Upper lobe of left lung (tissue), 6 donors: ENCODE results near the gene NELFE. TPM values are rescaled to one million over a fixed set of nuclear protein-coding genes. Genes with fewer than 3 reads are reported as not detected.
A peak's percentile ranks its signal among the peaks of the same experiment; 100 is the strongest.
"Not testable (repeated sequence)": the region's sequence is repeated elsewhere in the genome, so short reads cannot be mapped to it uniquely, and the experiment has no call there.

Source experiments
- ATAC-seq, 2 donors: fragments of 200-7000 bp; cut with Tn5 transposase; one replicate each; pipeline ENCODE4 v1.9.1; 2022; ENCODE audit warnings: mild to moderate bottlenecking in 2 of 2, moderate library complexity in 2 of 2; ENCODE audit not compliant: low FRiP score in 2 of 2
- DNase-seq, 2 donors: peaks; one replicate each; pipeline ENCODE4 v3.0.0-alpha.2; 2019 to 2020
- H3K27ac ChIP-seq, 4 donors: fragments of 200-600 bp; sonication (generic); one replicate each; pipeline ENCODE4 v1.5.1; 2016 to 2019
- H3K27me3 ChIP-seq, 4 donors: fragments of 200-600 bp; sonication (generic); one replicate each; pipeline ENCODE4 v1.5.1; 2017 to 2019
- H3K36me3 ChIP-seq, 4 donors: fragments of 200-600 bp; sonication (generic); one replicate each; pipeline ENCODE4 v1.5.1; 2016 to 2019
- H3K4me1 ChIP-seq, 4 donors: fragments of 200-600 bp; sonication (generic); one replicate each; pipeline ENCODE4 v1.5.1; 2018 to 2019
- H3K4me3 ChIP-seq, 4 donors: fragments of 200-600 bp; sonication (generic); one replicate each; pipeline ENCODE4 v1.5.1; 2017 to 2019; ENCODE audit warnings: mild to moderate bottlenecking in 2 of 4, moderate library complexity in 1 of 4
- H3K9me3 ChIP-seq, 4 donors: fragments of 200-600 bp; sonication (generic); one replicate each; pipeline ENCODE4 v1.5.1; 2018 to 2019
- EP300 ChIP-seq, 4 donors: sonication (generic); formaldehyde crosslinking; IDR thresholded peaks; one replicate each; pipeline ENCODE4 v1.5.1; 2017; ENCODE audit warnings: antibody characterized with exemption in 4 of 4, control low read depth in 2 of 4
- POLR2A ChIP-seq, 4 donors: fragments of 450-650 bp; IDR thresholded peaks; one replicate each; pipeline ENCODE4 v1.5.1; 2016 to 2017; ENCODE audit warnings: antibody characterized with exemption in 4 of 4, mild to moderate bottlenecking in 2 of 4
- POLR2AphosphoS5 ChIP-seq, 2 donors: sonication (generic); formaldehyde crosslinking; IDR thresholded peaks; one replicate each; pipeline ENCODE4 v1.5.1; 2017; ENCODE audit warnings: antibody characterized with exemption in 2 of 2
- WGBS, 2 donors: methylation state at CpG; one replicate each; pipeline ENCODE4 v1.1.5; 2017 to 2018; 5-methylcytosine and 5-hydroxymethylcytosine counted together
- total RNA-seq, 6 donors: library from RNA; depleted of rRNA in 4 of 6; stranded (reverse); fragments of >200 nt in 4 of 6; gene quantifications; one replicate each; pipeline versions ENCODE4 v1.1.0 to v1.2.1, GENCODE V29; 2016 to 2021
- TF ChIP-seq, protein P1 (sequence below), 6 experiments: fragments of 450-650 bp in 4 of 6; fragments of 200-600 bp in 2 of 6; sonication (generic) in 2 of 6; IDR thresholded peaks; one replicate each; pipeline ENCODE4 v1.5.1; 2016 to 2019; ENCODE audit warnings: antibody characterized with exemption in 6 of 6
- donor health status: DM: no; HTN: no; CAD: no; lungs with moderate emphysema.
- donor health status: DM: no; HTN: yes; CAD: no; lungs with severe emphysema.

Gene NELFE
- total RNA-seq, 6 donors from 2014 or later, result 42.8 to 84.2 (median 63.0) TPM

DNA sequence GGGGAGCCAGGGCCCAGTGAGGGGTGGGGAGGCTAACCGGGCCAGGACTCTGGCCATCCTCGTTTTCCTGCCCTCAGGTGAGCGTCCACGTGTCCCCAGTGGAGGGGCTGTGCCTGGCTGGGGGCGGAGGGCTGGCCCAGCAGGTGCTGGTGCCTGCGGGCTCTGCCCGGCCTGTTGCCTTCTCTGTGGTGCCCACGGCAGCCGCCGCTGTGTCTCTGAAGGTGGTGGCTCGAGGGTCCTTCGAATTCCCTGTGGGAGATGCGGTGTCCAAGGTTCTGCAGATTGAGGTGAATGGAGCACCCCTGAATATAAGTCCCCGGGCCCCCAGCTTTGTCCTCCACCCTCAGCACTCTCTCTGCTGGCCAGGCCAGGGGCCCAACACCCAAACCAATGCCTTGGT lies 35.6 kb upstream of the NELFE start:
- H3K4me1 ChIP-seq, H3K4me3 ChIP-seq, H3K27me3 ChIP-seq, H3K27ac ChIP-seq, H3K36me3 ChIP-seq, H3K9me3 ChIP-seq: not testable (repeated sequence)
- DNase-seq (peak in 1 of 2 donors; percentile 73), ATAC-seq (peak in 1 of 2 donors; percentile 7)
- WGBS, 2 donors, result no CpG with 5 or more reads among the region's 14 CpGs

DNA sequence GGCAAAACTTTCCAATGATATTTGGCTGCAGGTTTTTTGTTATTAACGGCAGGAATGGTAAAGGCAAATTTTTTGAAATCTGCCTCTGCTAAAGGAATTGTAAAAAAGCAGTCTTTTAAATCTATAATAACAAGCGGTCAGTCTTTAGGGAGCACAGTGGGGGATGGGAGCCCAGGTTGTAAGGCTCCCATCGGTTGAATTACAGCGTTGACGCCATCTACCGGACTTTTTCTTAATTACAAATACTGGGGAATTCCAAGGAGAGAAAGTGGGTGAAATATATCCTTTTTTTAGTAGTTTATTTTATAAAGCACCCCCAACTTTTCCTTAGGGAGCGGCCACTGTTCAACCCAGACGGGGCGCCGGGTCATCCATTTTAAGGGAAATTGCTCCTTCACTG lies 30.6 kb upstream of the NELFE start:
- H3K27me3 ChIP-seq, H3K9me3 ChIP-seq, DNase-seq, H3K4me1 ChIP-seq, H3K27ac ChIP-seq, ATAC-seq, H3K36me3 ChIP-seq, H3K4me3 ChIP-seq: not testable (repeated sequence)
- WGBS, 2 donors, result no CpG with 5 or more reads among the region's 10 CpGs

DNA sequence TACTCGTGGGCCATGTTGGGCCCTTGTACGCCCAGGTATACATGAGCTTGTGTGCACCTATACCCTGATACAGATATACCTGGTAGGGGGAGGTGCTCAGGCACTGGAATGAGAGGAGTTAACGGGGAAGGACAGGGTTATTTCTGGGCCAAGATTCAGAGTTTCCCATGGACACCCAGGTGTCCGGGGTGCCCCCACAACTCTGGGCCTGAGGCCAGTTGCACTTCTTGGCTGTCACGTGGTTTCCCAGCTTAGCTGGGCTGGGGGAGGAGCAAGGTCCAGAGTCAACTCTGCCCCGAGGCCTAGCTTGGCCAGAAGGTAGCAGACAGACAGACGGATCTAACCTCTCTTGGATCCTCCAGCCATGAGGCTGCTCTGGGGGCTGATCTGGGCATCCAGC lies 23.0 kb upstream of the NELFE start, which contains the start of gene C4A:
TSS of gene C4A (plus strand) at position 314 of the 400 bp plus-strand sequence. CDS start at position 365, 51 bp downstream.
- not testable (repeated sequence) for H3K27me3 ChIP-seq, H3K9me3 ChIP-seq, H3K27ac ChIP-seq, H3K4me3 ChIP-seq, DNase-seq, H3K4me1 ChIP-seq
- peaks cover 7 to 13% (median 10%) of the 10 kb centered on the region in 4 donors for H3K36me3 ChIP-seq
- no CpG with 5 or more reads among the region's 7 CpGs for WGBS, 2 donors
- peak; percentile 45 to 63 for ATAC-seq

DNA sequence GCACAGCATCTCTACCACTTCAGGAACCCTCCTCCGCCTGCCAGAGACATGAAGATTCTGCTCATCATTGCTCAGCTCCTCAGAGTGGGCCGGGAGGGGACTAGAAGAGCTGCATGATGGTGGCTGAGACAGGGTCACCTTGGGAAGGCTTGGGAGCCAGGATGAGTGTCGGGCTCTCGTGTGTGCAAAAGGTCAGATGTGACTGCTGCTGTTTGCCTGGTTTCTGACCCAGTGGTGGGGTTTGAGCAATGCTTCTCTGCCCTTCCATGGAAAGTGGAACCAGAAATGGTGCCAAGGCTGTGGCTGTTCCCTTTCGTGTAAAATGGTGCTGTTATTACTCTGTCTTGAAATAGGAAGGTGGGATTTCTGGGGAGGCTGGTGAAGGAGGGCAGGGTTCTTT lies 22.2 kb upstream of the NELFE start:
- not testable (repeated sequence) for H3K9me3 ChIP-seq, H3K4me3 ChIP-seq, H3K27me3 ChIP-seq, ATAC-seq, H3K27ac ChIP-seq, H3K4me1 ChIP-seq, DNase-seq
- WGBS, 2 donors, result no CpG with 5 or more reads among the region's 5 CpGs
- peaks cover 7 to 13% (median 10%) of the 10 kb centered on the region in 4 donors for H3K36me3 ChIP-seq

DNA sequence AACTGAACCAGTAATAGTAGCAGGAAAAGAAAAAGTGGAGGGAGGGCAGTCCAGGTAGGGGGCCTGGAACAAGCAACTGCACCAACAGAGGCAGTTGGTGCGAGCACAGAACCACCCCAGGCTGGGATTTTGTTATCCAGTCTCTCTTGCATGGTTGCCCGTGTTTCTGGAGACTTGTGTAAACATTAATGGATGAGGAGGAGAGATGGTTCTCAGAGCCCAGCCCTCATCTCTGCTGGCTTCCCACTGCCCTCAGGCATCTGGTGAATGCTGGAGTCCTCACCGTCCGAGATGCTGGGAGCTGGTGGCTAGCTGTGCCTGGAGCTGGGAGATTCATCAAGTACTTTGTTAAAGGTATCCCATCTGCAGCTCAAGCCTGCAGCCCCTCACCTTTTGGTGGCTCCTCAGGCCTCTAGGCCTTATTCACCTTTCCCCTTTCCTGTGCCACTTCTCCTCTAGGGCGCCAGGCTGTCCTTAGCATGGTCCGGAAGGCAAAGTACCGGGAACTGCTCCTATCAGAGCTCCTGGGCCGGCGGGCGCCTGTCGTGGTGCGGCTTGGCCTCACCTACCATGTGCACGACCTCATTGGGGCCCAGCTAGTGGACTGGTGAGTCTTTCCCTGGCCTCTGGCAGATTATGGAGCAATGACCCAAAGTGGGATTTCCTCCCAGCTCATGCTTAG lies 21.6 kb upstream of the NELFE start:
- not testable (repeated sequence) for H3K4me3 ChIP-seq, DNase-seq, ATAC-seq, H3K9me3 ChIP-seq, H3K27ac ChIP-seq, H3K27me3 ChIP-seq, H3K4me1 ChIP-seq
- H3K36me3 ChIP-seq, result peaks cover 7 to 13% (median 10%) of the 10 kb centered on the region in 4 donors
- 94 to 95% methylated on average over 9 to 13 of the region's 13 CpGs for WGBS, 2 donors

DNA sequence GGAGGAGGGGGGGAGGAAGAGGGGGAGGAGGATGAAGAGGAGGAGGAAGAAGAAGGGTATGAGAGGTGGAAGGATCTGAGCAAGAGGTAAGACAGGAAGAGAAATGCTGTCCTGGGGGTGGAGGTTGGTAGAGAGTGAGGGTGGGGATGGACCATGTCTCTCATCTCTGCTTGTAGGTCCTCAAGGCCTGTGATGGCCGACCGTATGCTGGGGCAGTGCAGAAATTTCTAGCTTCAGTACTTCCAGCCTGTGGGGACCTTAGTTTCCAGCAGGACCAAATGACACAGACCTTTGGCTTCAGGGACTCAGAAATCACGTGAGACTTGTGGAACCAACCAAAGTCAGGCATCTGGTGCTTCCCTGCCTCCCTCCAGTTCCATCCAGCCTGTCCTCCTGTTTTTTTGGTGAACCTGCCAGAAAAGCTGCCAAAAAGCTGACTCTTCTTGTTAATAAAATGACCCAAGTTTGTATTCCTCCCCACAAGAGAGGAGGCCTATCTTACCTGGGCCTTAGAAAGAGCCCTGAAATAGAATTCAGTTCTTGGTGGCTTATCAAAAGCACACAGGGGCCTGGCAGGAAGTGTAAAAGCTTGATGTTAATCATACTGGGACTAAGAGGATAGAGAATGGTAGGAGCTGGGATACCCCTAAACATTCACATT lies 20.6 kb upstream of the NELFE start:
- Histone ChIP-seq H3K9me3 (no peaks in the 10 kb centered on the region), H3K4me1 (peaks cover 0 to 3% (median 0%) of the 10 kb centered on the region in 4 donors), H3K4me3 (no peak overlapping the region), H3K27ac (no peak overlapping the region), H3K36me3 (peaks cover 7 to 13% (median 10%) of the 10 kb centered on the region in 4 donors), H3K27me3 (no peaks in the 10 kb centered on the region)
- DNase-seq (no peak), ATAC-seq (no peak)
- TF ChIP-seq POLR2A (IDR thresholded peaks at IDR 0.05) (no peak), EP300 (IDR thresholded peaks at IDR 0.05) (no peak), POLR2AphosphoS5 (IDR thresholded peaks at IDR 0.05) (no peak)
- TF ChIP-seq, protein P1, sequence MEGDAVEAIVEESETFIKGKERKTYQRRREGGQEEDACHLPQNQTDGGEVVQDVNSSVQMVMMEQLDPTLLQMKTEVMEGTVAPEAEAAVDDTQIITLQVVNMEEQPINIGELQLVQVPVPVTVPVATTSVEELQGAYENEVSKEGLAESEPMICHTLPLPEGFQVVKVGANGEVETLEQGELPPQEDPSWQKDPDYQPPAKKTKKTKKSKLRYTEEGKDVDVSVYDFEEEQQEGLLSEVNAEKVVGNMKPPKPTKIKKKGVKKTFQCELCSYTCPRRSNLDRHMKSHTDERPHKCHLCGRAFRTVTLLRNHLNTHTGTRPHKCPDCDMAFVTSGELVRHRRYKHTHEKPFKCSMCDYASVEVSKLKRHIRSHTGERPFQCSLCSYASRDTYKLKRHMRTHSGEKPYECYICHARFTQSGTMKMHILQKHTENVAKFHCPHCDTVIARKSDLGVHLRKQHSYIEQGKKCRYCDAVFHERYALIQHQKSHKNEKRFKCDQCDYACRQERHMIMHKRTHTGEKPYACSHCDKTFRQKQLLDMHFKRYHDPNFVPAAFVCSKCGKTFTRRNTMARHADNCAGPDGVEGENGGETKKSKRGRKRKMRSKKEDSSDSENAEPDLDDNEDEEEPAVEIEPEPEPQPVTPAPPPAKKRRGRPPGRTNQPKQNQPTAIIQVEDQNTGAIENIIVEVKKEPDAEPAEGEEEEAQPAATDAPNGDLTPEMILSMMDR (IDR thresholded peaks at IDR 0.05), result no peak
- 90% methylated on average over 3 of the region's 3 CpGs for WGBS, 2 donors

DNA sequence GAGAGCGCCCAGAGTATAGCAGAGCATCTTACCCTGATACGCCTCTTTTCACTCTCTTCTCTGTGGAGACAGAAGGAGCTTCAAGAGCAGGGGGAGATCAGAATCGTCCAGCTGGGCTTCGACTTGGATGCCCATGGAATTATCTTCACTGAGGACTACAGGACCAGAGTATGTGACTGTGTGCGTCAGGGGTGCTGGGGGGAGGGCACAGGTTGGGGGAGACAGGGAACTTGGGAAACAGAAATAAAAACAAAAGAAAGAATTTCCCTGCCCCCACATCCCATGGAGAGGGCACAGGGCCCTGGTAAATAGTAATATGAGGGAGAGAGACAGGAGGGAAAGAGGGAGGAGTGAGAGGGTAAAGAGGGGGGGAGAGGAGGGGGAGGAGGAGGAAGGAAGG lies 20.1 kb upstream of the NELFE start:
- Histone ChIP-seq H3K27me3 (no peaks in the 10 kb centered on the region), H3K9me3 (no peaks in the 10 kb centered on the region), H3K36me3 (peaks cover 7 to 15% (median 10%) of the 10 kb centered on the region in 4 donors), H3K4me3 (no peak overlapping the region), H3K4me1 (peaks cover under 1 to 9% (median 2%) of the 10 kb centered on the region in 4 donors), H3K27ac (no peak overlapping the region)
- ATAC-seq (no peak), DNase-seq (no peak)
- WGBS, 2 donors, result 92 to 98% methylated on average over 5 of the region's 5 CpGs
- no peak for TF ChIP-seq POLR2AphosphoS5 (IDR thresholded peaks at IDR 0.05)
- no peak for TF ChIP-seq POLR2A (IDR thresholded peaks at IDR 0.05)
- TF ChIP-seq EP300 (IDR thresholded peaks at IDR 0.05), result no peak
- TF ChIP-seq, protein P1 (IDR thresholded peaks at IDR 0.05), result no peak
